HG03103 (cell line): ENCODE results near the gene VKORC1L1.
"Not testable (repeated sequence)": the region's sequence is repeated elsewhere in the genome, so short reads cannot be mapped to it uniquely, and the experiment has no call there.

Experiments
- ATAC-seq: cut with Tn5 transposase; IDR thresholded peaks from one replicate; pipeline ENCODE4 v1.9.1; 2021; ENCODE audit warnings: low read depth; ENCODE audit not compliant: unreplicated experiment

VKORC1L1 gene

DNA sequence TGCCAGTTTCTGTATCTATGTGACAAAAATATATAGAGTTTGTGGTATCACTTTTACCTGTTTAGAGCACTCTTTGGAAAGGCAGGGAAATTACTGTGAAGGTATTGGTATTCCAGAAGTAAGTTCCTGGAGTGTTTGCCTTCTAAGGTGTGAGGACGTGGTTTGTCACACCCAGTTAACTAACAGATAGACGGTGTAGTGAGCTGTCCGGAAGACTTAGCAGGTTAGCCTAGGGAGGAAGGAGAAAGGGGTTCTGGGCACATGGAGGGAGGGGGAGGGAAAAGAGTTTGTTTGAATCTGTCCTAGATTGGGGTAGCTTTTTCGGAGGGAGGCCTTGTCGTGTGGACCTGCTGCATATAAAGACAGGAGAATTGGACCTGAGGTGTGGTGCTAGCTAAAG is 7.4 kb downstream of the VKORC1L1 start:
- ATAC-seq = not testable (repeated sequence)

DNA sequence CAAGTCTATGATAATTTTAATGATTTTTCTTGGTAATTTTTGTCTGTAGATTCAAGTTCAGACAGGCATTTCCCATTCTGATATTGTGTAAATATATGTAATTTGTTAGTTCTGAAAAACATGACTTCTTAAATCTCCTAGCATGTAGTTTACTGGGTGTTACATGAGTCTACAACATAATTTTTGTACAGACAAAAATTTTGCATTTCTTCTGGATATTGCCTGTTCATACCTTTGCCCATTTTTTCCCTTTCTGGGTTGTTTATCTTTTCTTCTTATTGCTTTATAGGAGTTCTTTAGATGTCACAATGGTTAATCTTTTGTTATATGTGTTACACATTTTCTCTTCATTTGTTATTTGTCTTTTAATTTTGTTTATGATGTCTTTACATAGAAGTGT is 12.1 kb downstream of the VKORC1L1 start:
- not testable (repeated sequence) for ATAC-seq

DNA sequence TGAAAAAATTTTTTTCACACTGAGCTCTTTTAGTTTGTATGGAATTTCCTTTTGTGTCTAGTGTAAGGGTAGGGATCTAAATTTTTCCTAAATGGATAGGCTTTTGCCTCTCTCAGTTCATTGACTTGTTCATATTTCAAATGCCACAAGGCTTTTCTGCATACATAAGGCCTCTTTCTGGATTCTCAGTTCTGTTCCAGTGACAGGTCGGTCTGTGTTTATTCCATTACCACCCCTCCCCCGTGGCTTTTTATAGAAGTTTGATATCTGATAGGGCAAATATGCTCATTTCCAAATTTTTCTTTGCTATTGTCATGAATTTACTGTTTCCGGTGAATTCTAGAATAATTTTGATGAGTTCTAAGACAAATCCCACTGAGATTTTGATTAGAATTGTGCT is 12.7 kb downstream of the VKORC1L1 start:
- not testable (repeated sequence) for ATAC-seq

DNA sequence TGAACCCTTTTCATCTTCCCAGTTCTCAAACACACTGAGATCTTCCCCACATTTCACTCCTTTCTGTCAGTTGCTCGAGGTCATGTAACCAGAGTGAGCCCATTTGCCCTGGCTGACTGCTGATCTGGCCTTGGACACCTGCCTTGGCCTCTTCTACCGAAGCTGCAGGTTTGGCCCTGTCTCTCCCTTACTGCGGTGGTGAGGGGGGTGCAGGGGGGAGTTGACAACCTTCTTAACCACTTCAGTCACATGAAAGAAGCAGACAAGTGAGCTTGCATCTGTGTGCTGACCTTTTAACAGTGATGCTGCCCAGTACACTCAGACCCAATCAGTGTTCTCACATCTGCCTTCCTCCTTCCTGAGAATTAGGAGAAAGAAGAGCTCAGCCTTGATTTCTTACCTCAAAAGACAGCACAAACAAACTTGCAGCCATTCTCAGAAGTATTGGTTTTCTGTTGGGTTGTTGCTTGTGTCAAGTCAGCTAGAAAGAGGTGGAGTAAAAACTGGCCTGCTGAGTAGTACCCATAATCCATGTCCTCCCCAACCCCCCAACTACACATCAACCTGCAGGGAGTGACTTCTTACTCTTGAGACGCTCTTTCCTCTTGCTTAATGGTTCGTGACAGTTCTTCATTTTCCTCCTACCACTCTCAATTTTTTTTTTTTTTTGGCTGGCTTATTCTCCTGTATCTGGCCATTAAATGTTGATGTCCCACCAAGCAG is 15.7 kb downstream of the VKORC1L1 start:
- not testable (repeated sequence) for ATAC-seq

DNA sequence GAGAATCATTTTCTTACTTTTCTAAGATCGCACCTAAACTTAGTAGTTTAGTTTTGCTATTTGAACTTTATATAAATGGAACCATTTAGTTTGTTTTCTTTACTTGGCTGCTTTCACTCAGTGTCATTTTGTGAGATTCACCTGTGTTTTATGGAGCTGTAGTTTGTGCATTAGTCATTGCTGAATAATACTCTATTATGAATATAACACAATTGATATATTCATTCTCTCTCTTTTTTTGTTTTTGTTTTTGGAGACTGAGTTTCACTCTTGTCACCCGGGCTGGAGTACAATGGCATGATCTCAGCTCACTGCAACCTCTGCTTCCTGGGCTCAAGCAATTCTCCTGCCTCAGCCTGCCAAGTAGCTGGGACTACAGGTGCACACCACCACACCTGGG is 16.8 kb downstream of the VKORC1L1 start:
- not testable (repeated sequence) for ATAC-seq

DNA sequence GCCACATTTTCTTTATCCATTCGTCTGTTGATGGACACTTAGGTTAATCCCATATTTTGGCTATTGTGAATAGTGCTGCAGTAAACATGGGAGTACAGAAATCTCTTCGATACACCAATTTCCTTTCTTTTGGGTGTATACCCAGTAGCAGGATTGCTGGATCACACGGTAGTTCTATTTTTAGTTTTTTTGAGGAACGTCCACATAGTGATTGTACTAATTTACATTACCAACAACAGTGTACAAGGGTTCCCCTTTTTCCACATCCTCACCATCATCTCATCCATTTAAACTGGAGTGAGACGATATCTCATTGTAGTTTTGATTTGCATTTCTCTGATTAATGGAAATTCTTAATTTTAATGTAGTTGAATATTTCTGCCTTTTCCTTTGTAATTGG is 19.3 kb downstream of the VKORC1L1 start:
- no peak for ATAC-seq

DNA sequence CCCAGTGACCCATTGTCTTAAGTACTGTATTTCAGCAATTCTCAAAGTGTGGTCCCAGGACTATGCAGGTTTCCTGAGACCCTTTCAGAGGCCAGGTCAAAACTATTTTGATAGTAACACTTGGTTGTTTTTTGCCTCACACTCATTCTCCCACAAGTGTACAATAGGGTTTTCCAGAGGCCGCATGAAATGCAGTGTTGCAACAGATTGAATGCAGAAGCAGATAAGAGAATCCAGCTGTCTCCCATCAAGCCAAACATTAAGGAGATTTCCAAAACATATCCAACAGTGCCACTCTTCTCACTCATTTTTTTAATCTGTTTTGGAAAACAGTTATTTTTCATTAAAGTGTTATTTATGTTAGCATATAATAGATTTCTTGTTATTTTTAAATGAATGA is 20.0 kb downstream of the VKORC1L1 start:
- ATAC-seq = no peak

DNA sequence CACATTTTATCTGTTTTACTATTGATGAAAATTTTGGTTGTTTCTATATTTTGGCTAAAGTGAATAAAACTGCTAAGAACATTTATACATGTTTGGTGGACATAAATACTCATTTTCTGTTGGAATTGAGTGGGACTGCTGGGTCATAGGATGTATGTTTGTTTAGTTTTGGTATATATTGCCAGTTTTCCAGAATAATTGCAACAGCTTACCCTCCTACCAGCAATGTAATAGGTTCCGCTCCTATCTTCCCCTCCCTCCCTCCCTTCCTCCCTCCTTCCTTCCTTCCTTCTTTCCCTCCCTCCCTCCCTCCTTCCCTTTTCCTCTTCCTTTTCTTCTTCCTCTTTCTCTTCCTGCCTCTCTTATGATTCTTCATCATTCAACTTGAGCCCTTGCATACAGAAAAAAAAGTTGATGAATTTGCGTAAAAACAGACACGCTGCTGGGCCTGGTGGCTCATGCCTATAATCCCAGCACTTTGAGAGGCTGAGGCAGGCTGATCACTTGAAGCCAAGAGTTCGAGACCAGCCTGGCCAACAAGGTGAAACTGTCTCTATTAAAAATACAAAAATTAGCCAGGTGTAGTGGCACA is 23.5 kb downstream of the VKORC1L1 start:
- ATAC-seq = no peak

DNA sequence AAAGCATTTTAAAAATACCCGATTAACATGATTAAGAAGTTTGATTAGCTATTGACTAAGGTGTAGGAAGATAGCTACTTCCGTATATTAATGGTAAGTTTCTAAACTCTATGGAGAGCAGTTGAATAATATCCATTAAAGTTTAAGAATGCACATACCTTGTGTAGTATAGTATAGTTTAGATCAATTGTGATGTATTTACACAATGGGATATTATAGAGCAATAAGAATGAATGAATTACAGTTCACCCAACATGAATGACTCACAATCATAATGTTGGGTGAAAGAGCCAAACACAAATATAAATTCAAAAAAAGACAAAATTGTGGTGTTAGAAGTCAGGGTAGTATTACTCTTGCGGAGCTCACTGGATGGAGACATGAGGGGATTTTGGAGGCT is 24.4 kb downstream of the VKORC1L1 start:
- not testable (repeated sequence) for ATAC-seq

DNA sequence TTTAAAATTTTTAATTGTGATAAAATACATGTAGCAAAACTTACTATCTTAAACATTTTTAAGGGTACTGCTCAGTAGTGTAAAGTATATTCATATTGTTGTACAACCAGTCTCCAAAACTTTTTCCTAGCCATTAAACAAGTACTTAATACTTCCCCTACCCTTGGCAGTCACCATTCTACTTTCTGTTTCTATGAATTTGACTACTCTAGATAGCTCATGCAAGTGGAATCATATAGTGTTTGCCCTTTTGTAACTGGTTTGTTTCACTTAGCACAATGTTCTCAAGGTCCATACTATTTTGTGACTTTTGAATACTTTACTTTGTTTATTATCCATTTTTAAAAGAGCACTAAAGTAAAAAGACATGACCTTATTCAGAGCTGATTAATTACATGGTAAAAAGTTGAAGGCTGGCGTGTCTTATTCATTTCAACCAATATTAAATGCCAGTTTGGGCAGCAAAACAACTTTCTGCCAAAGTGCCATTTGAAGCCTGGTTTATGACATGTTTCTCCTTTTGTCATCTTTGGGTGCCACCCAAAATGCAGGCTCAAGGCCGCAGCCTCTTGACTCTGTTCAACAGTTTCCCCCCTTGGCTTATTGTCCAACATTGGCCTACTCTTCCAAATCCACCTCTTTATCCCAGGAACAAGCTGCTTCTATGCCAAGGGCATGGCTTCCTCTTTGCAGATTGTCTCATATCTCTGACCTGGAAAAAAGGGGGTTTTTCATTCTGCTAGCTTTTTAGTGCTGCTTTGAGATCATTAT is 26.0 kb downstream of the VKORC1L1 start:
- not testable (repeated sequence) for ATAC-seq

DNA sequence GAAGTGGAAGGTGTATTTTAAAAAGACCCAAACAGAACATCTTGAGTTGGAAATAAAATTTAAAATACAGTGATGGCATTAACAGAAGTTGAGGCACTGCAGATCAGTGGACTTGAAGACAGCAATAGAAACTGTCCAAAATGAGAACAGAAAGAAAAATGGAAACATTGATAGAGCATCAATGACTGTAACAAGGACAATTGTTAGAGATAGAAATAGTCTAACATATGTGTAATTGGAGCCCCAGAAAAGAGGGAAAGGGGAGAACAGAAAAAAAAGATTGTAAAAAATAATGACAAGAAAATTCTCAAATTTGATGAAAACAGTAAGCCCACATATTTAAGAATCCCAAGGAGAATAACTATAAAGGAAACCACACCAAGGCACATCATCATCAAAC is 29.4 kb downstream of the VKORC1L1 start:
- no peak for ATAC-seq

DNA sequence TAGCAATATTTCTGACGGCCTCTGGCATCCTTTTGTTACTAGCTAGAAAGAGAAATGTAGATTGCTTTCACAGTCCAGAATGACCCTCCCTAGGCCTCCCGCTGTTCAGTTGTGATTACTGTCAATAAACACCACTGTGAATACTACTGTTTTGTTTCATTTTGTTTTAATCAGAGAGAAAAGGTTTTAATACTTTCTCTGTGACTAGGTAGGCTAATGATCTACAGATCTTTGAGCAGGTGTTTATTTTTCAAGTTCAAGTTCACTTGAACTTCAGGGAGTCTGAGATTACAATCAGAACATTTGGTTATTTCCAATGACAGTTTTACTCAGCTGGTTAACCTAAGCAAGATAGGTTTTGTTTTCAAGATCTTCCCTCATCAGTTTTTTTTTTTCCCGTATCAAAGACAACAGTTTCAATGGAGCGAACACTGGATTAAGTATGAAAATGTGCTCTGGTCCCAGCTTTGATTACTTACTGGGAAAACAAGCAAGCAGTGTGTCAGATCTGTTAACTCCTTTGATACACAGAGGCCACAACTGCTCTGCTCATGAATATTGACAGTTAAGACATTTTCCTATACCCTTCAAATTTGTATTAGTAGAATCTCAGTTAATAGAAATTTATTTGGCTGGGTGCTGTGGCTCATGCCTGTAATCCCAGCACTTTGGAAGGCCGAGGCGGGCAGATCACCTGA is 34.8 kb downstream of the VKORC1L1 start:
- ATAC-seq = no peak

DNA sequence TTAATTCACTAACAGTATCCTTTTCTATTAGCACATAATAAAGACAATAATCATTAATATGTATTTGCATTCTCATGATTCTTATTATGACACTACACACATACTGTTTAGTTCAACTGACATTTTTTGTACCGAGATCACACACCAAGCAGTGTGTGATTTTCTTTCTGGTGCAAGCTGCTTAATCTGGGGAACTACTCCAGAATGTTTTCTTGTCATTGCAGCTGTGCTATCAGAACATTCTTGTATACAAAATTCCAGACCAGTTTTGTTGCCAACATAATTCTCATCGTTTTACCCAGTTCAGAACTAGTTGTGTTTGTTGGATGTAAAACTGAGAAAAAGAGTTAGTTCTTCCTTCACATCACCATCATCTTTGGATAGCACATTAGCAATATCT is 37.4 kb downstream of the VKORC1L1 start:
- no peak for ATAC-seq

DNA sequence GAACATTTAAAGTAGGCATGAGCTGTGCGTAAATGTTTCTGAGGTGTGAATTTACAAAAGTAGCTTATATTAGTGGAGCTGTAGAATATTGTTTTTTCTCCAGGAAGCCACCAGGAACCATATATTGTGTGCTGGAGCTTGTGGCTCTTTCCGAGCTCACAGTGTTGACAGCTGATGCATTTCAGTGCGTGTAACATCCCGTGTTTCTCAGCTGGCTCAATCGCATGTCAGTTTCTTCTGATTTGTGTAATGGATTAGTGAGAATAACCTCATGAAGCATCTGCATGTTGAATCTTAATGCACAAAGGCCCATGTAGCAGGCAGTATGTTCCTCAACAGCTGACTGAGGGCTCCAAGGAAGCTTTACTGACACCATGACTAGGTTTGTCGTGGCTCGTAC is 39.4 kb downstream of the VKORC1L1 start:
- no peak for ATAC-seq

DNA sequence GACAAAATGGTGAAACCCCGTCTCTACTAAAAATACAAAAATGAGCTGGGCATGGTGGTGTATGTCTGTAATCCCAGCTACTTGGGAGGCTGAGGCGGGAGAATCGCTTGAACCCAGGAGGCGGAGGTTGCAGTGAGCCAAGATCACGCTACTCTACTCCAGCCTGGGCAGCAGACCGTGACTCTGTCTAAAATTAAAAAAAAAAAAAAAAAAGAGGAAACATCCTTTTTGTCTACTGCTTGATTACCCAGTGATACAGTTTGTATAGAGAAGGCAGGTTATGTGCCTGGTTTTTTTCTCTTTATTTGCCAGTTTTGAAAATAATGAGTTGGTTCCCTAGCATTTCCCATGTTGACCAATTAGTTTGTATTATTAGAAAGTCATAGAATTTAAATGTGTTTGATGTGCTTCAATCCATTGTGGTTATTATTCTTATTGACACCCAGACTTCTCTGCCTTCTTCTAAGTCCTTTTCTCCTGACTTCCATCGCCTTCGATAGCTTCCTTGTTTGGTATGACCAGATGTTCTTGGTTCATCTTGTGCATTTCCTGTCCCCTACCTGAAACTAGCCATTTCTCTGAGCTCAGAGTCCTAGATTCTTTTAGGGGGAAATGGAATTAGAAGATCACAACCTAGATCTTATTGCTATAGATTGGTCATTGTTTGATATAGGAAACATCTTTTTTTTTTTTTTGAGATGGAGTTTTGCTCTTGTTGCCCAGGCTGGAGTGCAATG is 43.2 kb downstream of the VKORC1L1 start:
- no peak for ATAC-seq

DNA sequence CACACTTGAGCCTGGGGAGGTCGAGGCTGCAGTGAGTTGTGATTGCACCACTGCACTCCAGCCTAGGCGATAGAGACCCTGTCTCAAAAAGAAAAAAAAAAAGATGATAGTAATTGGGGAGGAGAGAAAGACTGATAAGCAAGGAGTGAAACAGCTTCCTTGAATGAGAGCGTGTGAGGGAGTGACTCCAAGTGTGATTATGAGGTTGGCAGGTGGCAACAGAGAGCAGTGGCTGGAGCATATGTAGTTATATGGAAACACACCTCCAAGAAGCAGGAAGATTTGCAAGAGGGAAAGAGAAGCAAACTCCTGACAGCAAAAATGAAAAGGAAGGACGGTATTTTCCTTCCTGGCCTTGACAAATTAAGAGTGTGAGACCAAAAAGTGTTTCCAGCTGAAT is 50.4 kb downstream of the VKORC1L1 start:
- no peak for ATAC-seq

DNA sequence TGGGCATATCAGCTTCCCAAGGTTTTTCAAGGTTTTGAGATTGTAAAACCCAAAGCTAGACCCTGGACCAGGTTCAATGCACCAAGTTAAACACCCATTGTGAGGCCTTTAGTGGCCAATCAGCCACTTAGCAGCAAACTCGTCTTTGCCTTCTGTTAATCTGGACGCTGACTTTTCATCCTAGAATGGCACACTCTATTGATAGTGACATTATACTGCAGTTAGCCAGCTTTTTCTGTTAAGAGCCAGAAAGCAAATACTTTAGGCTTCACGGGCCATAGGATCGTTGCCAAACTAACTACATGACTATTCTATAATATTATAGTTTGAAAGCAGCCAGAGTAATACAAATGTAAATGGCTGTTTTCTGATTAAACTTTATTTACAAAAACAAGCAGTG is 51.3 kb downstream of the VKORC1L1 start:
- ATAC-seq = no peak

DNA sequence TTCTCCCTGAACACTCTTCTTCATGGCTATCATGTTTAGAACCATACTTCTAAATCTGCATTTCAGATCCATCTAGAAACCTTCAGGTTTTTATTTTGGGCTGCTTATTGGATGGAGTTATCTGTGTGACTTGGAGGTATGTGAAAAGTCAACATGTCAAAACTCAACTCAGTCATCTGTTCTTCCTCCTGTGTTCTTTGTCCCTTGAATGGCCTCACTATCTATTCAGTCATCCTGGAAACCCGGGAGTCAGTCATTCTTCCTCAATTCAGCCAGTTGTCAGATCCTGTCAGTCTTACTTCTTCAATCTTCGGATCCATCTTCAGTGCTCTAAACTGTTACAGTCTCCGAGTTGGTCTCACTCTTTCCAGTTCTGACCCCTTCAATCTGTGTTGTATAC is 52.2 kb downstream of the VKORC1L1 start:
- no peak for ATAC-seq

DNA sequence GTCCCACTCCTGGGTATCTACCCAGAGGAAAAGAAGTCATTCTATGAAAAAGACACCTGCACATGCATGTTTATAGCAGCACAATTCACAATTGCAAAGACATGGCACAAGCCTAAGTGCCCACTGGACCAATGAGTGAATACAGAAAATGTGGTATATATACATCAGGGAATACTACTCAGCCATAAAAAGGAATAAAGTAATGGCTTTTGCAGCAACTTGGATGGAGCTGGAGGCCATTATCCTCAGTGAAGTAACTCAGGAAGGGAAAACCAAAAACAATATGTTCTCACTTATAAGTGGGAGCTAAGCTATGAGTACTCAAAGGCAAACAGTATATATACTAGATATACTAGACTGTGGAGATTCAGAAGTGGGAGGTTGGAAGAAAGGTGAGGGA is 53.7 kb downstream of the VKORC1L1 start:
- no peak for ATAC-seq
